HG03045 (cell line): ENCODE results near the gene KASH5.

Experiments
- ATAC-seq: cut with Tn5 transposase; IDR thresholded peaks from one replicate; pipeline ENCODE4 v1.9.1; 2021; ENCODE audit warnings: mild to moderate bottlenecking, moderate library complexity; ENCODE audit not compliant: unreplicated experiment

The KASH5 gene

GRCh38 chr19:49420227-49420626 lies 32.2 kb downstream of the KASH5 start:
- ATAC-seq: no peak

- no peak for ATAC-seq
Measured at GRCh38 chr19:49421039-49421877, 33.2 kb downstream of the KASH5 start.

- ATAC-seq: no peak
Measured at GRCh38 chr19:49421878-49422202, 33.8 kb downstream of the KASH5 start.

GRCh38 chr19:49422407-49423070 lies 34.5 kb downstream of the KASH5 start:
- no peak for ATAC-seq

GRCh38 chr19:49423071-49423984 lies 35.3 kb downstream of the KASH5 start, which contains the start of gene PTH2:
Gene PTH2 (minus strand): TSS chr19:49423441. CDS start chr19:49423339, 102 bp downstream.
- ATAC-seq: no peak

GRCh38 chr19:49423985-49424303 lies 35.9 kb downstream of the KASH5 start:
- ATAC-seq: no peak

GRCh38 chr19:49425178-49425577 lies 37.1 kb downstream of the KASH5 start, which contains the start of gene GFY:
Gene GFY (plus strand): TSS chr19:49425388. CDS start chr19:49426431, 1,043 bp downstream.
- no peak for ATAC-seq

- no peak for ATAC-seq
Measured at GRCh38 chr19:49425922-49426592, 38.0 kb downstream of the KASH5 start.

- no peak for ATAC-seq
Measured at GRCh38 chr19:49427339-49427738, 39.3 kb downstream of the KASH5 start.

GRCh38 chr19:49427855-49428546 lies 40.0 kb downstream of the KASH5 start:
- ATAC-seq: no peak

- no peak for ATAC-seq
Measured at GRCh38 chr19:49428547-49429451, 40.8 kb downstream of the KASH5 start.

- no peak for ATAC-seq
Measured at GRCh38 chr19:49430172-49430677, 42.2 kb downstream of the KASH5 start.

GRCh38 chr19:49430678-49431329 lies 42.8 kb downstream of the KASH5 start:
- no peak for ATAC-seq

- ATAC-seq: no peak
Measured at GRCh38 chr19:49431330-49431749, 43.3 kb downstream of the KASH5 start.

- ATAC-seq: no peak
Measured at GRCh38 chr19:49432141-49433073, 44.4 kb downstream of the KASH5 start.

- no peak for ATAC-seq
Measured at GRCh38 chr19:49433240-49433901, 45.3 kb downstream of the KASH5 start.
